Hematopoietic multipotent progenitor cell treated with erythropoietin and hydrocortisone succinate and interleukin-3 and kit ligand, for 4 days (in vitro differentiated cells): ENCODE data around the gene PORCN.
"Not testable (repeated sequence)": the region's sequence is repeated elsewhere in the genome, so short reads cannot be mapped to it uniquely, and the experiment has no call there.

Experiments used
- DNase-seq: peaks from one replicate; pipeline ENCODE4 v3.0.0-alpha.2; 2015

The PORCN gene

DNA sequence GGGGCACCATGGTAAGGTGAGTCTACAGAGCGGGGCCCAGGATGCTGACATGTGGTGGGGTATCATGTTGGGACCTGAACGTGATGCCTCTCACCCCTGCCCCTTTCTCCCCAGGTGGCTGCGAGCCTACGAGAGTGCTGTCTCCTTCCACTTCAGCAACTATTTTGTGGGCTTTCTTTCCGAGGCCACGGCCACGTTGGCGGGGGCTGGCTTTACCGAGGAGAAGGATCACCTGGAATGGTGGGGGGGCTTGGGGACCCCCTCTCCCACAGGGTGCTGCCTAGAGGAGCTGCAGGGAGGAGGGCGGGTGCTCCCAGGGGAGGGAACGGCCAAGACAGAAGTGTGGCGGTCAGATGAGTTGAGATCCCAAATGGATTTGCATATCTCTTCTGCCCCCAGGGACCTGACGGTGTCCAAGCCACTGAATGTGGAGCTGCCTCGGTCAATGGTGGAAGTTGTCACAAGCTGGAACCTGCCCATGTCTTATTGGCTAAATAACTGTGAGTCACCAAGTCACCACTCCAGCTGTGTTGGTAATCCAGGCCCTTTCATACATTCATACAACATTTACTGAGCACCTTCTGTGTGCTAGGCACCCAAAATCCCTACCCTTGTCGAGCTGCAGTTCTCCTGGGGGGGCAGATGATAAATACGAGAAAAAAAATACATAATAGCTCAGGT is 5.5 kb downstream of the PORCN start:
- DNase-seq: no peak

- no peak for DNase-seq
Observed at GRCh38 chrX:48514868-48515460, 6.2 kb downstream of the PORCN start.

- DNase-seq: no peak
Observed at GRCh38 chrX:48515842-48516241, 7.0 kb downstream of the PORCN start.

- no peak for DNase-seq
Observed at GRCh38 chrX:48516285-48516684, 7.5 kb downstream of the PORCN start.

DNA sequence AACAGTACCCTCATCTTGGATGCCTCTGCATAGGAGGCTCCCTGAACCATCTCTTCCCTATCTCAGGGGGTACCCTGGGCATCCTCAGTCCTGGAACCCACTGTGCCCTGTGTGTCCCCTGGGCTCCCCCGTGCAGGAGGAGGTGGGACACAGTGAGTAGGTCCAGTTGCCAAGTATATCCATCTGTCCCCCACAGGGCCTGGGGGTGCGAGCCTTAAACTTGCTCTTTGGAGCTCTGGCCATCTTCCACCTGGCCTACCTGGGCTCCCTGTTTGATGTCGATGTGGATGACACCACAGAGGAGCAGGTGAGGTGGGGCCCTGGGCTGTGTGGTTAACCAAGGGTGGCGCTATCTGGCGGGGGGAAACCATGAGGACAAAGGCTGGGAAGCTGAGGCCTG is 8.2 kb downstream of the PORCN start:
- DNase-seq: no peak

GRCh38 chrX:48519481-48519880 is 10.7 kb downstream of the PORCN start:
- DNase-seq: not testable (repeated sequence)

DNA sequence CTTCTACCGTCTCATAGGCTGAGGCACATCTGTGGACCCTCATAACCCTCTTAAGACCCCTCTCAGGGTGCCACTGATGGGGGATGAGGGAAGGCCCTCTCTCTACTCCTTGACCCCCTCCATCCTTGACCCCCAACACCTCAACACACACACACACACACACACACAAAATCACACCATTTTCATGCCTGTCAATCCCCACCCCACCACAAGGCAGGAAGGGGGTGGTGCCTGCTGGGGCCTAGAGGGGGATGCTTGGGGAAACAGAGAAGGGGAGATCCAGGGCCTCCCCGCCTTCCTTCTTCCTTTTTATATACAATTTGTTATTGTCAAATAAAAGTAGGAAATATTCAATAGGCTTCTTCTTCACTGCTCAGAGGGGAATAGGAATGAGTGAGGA is 11.7 kb downstream of the PORCN start:
- no peak for DNase-seq

DNA sequence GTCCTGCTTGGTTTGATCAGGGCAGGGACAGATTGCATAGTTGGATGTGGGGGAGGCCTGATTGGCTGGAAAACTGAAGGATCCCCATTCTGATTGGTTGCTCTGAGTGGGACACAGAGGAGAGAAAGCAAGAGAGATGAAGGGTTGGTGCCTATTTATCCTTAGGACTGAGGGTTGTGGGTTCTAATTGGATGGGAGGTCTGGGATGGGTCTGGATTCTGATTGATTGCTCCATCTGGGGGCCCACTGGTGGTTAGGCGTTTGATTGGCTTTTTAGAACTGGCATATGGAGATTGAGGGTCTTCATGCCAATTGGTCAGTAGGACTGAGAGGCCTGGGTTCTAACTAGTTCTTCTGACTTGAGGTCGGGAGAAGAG is 12.2 kb downstream of the PORCN start:
- DNase-seq: no peak

GRCh38 chrX:48521353-48522243 is 12.8 kb downstream of the PORCN start, which contains the start of gene EBP:
Gene EBP (plus strand): TSS chrX:48521808. CDS start chrX:48523772, 1,964 bp downstream.
- peak; percentile 98 for DNase-seq

- DNase-seq: no peak
Observed at GRCh38 chrX:48522291-48522690, 13.5 kb downstream of the PORCN start.

DNA sequence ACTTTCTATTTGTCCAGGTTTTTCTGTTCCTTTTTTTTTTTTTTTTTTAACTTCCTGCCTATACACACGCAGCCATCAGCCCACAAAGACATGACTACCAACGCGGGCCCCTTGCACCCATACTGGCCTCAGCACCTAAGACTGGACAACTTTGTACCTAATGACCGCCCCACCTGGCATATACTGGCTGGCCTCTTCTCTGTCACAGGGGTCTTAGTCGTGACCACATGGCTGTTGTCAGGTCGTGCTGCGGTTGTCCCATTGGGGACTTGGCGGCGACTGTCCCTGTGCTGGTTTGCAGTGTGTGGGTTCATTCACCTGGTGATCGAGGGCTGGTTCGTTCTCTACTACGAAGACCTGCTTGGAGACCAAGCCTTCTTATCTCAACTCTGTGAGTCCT is 14.9 kb downstream of the PORCN start:
- DNase-seq: no peak

DNA sequence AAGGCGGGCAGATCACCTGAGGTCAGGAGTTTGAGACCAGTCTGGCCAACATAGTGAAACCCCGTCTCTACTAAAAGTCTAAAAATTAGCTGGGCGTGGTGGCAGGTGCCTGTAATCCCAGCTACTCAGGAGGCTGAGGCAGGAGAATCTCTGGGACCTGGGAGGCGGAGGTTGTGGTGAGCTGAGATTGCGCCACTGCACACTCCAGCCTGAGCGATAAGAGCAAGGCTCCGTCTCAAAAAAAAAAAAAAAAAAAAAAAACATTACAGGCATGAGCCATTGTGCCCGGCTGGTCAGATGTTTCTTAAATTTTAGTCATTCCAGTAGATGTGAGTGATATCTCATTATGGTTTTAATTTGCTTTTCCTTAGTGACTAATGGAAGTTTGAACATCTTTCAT is 17.1 kb downstream of the PORCN start:
- DNase-seq: not testable (repeated sequence)

- no peak for DNase-seq
Observed at GRCh38 chrX:48530736-48531135, 21.9 kb downstream of the PORCN start.

DNA sequence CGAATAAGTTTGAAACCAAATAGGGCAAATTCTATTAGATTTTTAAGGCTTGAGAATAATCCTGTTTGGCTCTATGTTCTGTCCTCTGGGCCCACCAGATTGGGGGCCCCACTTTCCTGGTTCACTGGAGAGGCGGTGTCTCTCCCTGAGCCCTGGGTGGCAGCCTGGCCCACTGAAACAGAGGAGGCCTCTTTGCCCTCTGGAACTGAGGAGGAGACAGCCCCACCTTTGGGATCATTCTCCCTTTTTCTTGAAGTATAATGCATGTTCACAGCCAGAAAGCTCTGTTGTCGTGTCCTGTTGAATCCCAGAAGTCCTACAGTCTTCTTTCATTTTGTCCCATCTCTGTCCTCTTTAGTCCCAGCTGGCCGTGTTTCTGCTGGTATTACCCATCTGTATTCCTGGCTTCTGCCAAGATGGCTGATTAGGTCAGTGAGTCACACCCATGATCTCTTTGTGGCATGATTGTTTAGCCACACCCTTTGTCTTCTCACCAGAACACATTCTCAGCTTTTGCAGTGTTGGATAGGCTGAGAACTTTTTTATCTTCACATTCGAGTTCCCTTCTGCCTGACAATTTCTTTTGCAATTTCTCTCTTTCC is 22.7 kb downstream of the PORCN start:
- DNase-seq: peak; percentile 89

GRCh38 chrX:48532161-48532560 is 23.4 kb downstream of the PORCN start:
- DNase-seq: no peak

- no peak for DNase-seq
Observed at GRCh38 chrX:48533165-48533564, 24.4 kb downstream of the PORCN start.

DNA sequence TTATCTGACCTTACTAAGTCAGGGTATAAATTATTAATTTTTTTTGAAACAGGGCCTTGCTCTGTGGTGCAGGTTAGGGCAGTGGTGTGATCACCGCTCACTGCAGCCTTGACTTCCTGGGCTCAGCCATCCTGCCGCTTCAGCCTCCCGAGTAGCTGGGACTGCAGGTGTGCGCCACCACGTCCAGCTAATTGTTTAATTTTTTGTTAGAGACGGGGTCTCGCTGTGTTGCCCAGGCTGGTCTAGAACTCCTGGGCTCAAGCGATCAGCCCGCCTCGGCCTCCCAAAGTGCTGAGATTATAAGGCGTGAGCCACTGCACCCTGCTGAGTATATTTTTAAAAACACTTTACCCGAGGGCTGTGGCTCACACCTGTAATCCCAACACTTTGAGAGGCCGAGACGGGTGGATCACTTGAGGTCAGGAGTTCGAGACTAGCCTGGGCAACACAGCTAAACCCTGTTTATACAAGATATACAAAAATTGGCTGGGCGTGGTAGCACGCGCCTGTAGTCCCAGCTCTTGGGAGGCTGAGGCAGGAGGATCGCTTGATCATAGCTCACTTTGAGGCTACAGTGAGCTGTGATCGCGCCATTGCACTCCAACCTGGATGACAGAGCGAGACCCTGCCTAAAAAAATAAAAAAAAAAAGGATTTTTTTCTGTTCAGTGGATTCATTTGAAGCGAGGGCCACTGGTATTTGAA is 30.0 kb downstream of the PORCN start:
- DNase-seq: no peak

DNA sequence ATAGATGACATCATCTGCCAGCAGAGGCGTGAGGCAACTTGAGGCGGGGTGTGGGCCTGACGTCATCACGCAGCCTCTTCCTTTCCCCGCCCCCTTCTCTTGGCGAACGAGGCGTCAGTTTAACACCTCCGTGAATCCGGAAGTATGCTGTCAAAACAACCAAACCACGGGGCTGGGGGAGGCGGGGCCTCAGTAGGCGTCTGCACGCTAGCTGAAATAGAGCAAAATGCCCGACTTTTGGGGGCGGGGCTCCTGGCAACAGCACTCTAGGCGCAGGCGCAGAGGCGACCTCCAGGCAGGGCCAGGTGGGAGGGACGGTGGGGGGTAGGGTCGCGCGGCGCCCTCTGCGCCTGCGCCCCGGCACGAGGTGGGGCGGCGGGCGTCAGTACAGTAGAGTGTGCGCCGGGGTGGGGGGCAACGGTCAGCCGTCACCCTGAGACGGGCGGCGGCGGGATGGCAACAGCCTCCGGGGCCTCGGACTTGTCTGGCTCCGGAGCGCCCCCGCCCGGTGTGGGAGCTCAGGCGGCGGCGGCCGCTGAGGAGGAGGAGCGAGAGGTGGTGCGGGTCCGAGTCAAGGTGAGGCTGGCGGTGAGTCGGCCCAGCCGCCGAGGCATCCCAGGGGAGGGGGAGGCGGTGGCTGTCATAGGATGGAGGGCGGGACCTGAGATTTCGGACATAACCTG is 30.7 kb downstream of the PORCN start, which contains the start of gene TBC1D25:
TBC1D25 (plus strand) TSS at position 370 of the 683 bp plus-strand sequence; CDS start at position 454, 84 bp downstream.
- DNase-seq: peak; percentile 99

GRCh38 chrX:48540028-48540375 is 31.2 kb downstream of the PORCN start:
- peak; percentile 62 for DNase-seq

- no peak for DNase-seq
Observed at GRCh38 chrX:48540480-48540879, 31.7 kb downstream of the PORCN start.

DNA sequence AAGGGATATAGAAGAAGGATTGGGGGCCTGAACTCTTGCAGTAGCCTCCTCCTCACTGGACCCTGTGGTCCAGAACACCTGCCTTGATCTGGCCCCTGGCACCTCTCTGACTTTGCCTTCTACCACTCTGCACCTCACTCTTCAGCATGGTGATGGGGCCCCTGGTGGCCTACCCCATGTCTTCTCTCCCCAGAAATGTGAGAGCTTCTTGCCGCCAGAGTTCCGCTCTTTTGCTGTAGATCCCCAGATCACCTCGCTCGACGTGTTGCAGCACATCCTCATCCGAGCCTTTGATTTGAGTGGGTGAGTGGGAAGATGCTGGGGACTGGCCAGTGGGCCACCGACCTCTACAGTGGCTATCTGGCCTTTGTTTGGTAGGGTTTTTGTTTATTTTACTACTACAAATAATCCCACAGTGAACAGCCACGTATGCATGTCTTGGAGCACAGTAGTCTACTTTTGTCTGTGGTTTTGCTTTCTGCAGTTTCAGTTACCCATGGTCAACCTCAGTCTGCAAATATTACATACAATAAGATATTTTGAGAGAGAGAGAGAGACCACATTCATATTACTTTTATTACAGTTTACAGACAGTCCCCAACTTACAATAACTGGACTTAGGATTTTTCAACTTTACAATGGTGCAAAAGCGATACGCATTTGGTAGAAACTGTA is 32.5 kb downstream of the PORCN start:
- DNase-seq: no peak

DNA sequence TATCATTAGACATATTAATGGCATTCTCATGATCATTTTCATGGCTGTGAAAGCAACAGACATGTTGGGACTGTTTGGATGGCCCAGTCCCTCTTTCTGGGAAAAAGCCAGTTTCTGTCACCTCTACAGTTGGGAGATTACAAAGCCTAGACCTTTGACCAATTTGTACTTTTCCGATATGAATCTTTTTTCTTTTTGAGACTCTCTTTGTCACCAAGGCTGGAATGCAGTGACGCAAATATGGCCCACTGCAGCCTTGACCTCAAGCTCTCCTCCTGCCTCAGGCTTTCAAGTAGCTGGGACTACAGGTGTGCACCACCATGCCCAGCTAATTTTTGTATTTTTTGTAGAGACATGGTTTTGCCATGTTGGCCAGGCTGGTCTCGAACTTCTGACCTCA is 40.1 kb downstream of the PORCN start:
- DNase-seq: no peak
